ENCODE measurements around the gene JPH4.
A peak's percentile ranks its signal among the peaks of the same experiment; 100 is the strongest.

JPH4 gene

DNA sequence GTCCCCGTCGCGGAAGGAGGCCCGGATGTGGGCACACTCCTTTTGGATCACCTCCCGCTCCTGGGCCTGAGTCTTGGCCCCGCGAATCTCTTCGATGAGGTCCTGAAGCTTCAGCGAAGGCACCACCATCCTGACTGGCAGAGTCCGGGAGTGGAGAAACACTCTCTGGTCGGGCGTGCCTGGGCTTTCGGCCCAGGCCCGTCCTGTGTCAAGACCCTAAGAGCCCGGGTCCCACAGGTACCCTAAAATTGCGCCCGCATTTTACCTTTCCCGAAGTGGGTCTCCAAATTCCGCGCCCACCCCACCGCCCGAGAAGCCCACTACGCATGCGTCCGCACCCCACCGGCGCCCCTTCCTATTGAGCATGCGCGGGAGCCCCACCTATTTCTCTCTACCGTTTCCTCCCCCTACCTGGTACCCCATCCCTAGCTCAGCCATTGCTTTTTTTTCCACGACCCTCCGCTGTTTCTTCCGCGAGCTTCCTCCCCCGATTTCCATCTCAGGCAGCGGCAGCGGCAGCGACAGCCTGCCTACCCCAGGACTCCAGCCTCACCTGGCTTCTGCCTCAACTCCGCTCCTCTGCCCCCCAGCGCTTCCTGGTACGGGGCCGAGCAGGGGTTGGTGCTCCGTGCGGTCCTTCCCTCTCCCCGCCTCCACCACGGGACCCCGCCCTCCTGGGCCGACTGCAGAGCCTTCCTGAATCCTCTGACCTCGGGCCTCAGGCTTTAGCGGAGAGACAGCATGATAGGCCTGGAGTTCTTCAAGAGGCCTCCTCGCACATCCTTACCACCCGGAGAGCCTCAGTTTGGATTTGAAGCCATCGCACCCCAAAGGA, 11.2 kb downstream of the JPH4 start, which contains the start of gene AP1G2:
AP1G2 (minus strand) TSS at position 606 of the 835 bp plus-strand sequence; CDS start at position 129, 477 bp downstream.
- peak; percentile 74 for DNase-seq (ENCODE audit: low read depth)
- TF ChIP-seq, protein P1, sequence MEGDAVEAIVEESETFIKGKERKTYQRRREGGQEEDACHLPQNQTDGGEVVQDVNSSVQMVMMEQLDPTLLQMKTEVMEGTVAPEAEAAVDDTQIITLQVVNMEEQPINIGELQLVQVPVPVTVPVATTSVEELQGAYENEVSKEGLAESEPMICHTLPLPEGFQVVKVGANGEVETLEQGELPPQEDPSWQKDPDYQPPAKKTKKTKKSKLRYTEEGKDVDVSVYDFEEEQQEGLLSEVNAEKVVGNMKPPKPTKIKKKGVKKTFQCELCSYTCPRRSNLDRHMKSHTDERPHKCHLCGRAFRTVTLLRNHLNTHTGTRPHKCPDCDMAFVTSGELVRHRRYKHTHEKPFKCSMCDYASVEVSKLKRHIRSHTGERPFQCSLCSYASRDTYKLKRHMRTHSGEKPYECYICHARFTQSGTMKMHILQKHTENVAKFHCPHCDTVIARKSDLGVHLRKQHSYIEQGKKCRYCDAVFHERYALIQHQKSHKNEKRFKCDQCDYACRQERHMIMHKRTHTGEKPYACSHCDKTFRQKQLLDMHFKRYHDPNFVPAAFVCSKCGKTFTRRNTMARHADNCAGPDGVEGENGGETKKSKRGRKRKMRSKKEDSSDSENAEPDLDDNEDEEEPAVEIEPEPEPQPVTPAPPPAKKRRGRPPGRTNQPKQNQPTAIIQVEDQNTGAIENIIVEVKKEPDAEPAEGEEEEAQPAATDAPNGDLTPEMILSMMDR (IDR thresholded peaks at IDR 0.05; ENCODE audit: low read depth, low read length, missing control alignments), result no peak
- H3K4me3 ChIP-seq (ENCODE audit: low read depth, low read length), result peak within 1 kb of the TSS; percentile 86

DNA sequence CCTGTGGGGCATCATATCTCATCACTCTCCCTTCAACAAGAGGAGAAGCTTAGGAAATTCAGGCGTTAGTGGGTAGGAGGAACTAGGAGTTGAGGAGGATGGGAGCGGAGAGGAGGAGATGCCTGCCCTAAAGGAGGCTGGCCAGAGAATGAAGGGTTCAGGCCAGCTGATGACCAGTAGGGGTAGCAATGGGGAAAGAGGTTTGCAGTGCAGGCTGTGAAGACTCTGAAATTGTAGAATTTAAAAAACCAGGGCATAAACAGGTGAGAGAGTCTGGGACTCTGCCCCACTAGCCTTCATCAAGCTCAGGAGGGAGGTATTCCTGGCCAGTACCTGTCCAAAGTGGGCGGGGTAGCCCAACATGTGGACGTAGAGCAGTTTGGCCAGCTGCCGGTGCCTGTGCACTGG, 11.8 kb downstream of the JPH4 start:
- TF ChIP-seq, protein P1 (IDR thresholded peaks at IDR 0.05; ENCODE audit: low read depth, low read length, missing control alignments), result no peak
- H3K4me3 ChIP-seq (ENCODE audit: low read depth, low read length), result peak overlapping the region; percentile 86
- no peak for DNase-seq (ENCODE audit: low read depth)

DNA sequence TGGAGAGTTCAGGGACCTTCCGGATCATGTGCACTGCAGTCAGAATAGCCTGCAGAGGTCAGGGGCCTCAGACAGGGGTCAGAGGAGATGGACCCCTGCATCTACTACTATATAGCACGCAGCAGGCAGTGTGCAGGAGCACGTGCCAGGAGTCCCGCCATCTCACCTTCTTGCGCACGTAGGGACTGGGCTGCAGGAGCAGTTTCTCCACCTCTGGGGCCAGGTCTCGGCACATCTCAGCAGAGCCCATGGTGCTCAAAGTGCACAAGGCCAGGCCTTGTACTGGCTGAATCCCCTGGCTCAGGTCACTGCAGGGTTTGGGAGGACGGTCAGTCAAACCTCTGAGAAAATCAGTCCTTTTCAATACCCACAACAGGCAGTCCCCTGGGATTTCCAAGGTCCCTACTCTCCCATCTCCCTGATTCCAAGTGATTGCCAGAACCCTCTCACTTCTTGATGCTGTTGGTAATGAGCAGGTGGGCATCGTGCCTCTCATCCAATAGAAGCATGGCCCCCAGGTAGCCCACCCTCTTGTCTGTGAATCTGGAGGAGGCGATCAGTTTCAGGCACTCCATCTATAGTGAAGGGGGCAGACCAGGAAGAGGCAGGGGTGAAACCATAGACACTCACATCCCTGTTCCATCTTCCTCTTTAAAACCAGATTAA, 12.3 kb downstream of the JPH4 start:
- H3K4me3 ChIP-seq (ENCODE audit: low read depth, low read length), result peak overlapping the region; percentile 86; the same call in 1 of the 2 replicates
- TF ChIP-seq, protein P1 (IDR thresholded peaks at IDR 0.05; ENCODE audit: low read depth, low read length, missing control alignments), result no peak
- DNase-seq (ENCODE audit: low read depth), result no peak

DNA sequence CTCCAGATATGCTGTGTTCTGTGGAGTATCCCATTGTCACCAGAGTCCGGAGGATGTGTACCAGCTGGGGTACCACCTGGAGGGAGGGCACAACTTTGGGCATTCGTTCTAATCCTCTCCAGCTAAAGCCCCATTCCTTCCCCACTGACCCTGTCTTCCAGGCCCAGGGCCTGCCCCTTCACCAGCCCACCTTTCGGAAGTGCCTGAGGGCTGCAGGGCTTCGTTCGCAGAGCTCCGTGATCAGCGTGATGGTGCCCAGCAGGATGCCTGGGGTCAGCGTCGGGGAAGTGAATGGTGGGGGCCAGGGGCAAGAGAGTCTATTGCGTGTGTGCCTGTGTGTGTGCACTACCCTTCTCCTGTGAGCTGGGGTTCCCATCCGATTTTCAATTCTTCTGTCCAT, 13.0 kb downstream of the JPH4 start:
- no peak for DNase-seq (ENCODE audit: low read depth)
- TF ChIP-seq, protein P1 (IDR thresholded peaks at IDR 0.05; ENCODE audit: low read depth, low read length, missing control alignments), result no peak
- no peak overlapping the region for H3K4me3 ChIP-seq (ENCODE audit: low read depth, low read length)

DNA sequence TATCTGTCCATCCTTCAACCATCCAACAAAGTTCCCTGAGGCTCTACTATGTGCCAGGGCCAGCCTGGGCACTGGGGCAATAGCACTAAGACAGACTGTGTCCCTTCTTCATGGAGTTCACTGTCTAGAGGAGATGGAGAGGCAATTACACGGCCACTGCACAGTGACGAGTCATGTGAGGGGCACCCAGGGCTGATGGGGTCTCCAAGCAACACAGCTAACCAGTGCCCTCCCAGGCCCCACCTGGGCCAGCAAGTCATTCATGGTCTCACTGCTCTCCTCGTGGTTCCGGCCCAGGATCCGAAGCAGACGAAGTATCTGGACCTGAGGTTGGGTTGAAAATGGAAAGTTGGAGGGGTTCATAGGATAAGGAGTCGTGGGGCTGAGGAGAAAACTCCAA, 13.7 kb downstream of the JPH4 start:
- no peak overlapping the region for H3K4me3 ChIP-seq (ENCODE audit: low read depth, low read length)
- TF ChIP-seq, protein P1 (IDR thresholded peaks at IDR 0.05; ENCODE audit: low read depth, low read length, missing control alignments), result no peak
- no peak for DNase-seq (ENCODE audit: low read depth)

DNA sequence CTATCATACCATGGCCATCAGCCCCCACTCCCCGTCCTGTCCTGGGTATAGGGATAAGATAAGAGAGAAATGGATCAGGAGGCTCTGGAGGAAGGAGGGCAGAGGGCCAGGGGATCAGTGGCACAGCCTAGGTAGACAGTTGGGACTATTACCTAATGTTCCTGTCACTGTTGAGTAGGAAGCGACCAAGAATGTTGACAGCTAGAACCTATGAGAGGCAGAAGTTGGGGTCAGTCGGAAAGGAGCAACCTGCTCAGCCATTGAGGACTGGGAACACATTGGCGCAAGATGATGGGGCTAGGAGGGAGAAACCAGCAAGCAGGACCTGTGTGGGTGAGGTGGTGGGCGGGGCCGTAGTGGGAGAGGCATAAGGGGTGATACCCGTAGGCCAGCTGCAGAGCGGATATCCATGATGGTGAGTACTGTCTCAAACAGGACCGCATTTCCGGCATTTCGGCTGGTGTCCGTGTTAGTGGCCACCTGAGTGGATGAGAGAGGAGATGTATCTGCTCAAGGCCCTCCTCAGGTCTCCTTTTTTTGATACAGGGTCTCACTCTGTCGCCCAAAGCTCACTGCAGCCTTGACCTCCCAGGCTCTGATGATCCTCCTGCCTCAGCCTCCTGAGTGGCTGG, 14.3 kb downstream of the JPH4 start:
- no peak overlapping the region for H3K4me3 ChIP-seq (ENCODE audit: low read depth, low read length)
- TF ChIP-seq, protein P1 (IDR thresholded peaks at IDR 0.05; ENCODE audit: low read depth, low read length, missing control alignments), result no peak

More for the DNA sequence above, 14.3 kb downstream of the JPH4 start:
- DNase-seq (ENCODE audit: low read depth), result no peak

Measured in GM12864 (cell line).